Measurements from ENCODE around the gene PSMB10.

- no peak for TF ChIP-seq SIN3A (IDR thresholded peaks at IDR 0.05; ENCODE audit: borderline replicate concordance, insufficient read depth, low read length)
- TF ChIP-seq REST (IDR thresholded peaks at IDR 0.05; ENCODE audit: insufficient read depth in 1 of 2, low read depth in 2 of 2, low read length in 2 of 2) = no peak
- no peak for TF ChIP-seq TAF1 (IDR thresholded peaks at IDR 0.05; ENCODE audit: borderline replicate concordance, insufficient read depth, low read length)
These were observed 5.9 kb downstream of the PSMB10 start for GRCh38 chr16:67930678-67931211.

Measured in PFSK-1 (cell line).